GM19395 (cell line): ENCODE measurements around the gene ALDH4A1.

Experiments
- ATAC-seq: cut with Tn5 transposase; IDR thresholded peaks from one replicate; pipeline ENCODE4 v1.9.1; 2021; ENCODE audit warnings: mild to moderate bottlenecking, moderate library complexity; ENCODE audit not compliant: unreplicated experiment

The ALDH4A1 gene

GRCh38 chr1:18902523-18903290 lies at the start of gene ALDH4A1:
TSS of gene ALDH4A1 (minus strand) at chr1:18902555. CDS start at chr1:18902523, 32 bp downstream.
- ATAC-seq: peak; percentile 98

- peak; percentile 53 for ATAC-seq
Observed at GRCh38 chr1:18951818-18952391, 49.5 kb upstream of the ALDH4A1 start.

GRCh38 chr1:18951416-18951815 lies 49.1 kb upstream of the ALDH4A1 start:
- ATAC-seq: no peak

- no peak for ATAC-seq
Observed at GRCh38 chr1:18950401-18951026, 48.2 kb upstream of the ALDH4A1 start.

GRCh38 chr1:18949686-18950400 lies 47.5 kb upstream of the ALDH4A1 start:
- ATAC-seq: no peak

GRCh38 chr1:18948913-18949685 lies 46.7 kb upstream of the ALDH4A1 start:
- ATAC-seq: no peak

GRCh38 chr1:18948048-18948912 lies 45.9 kb upstream of the ALDH4A1 start:
- ATAC-seq: no peak

- ATAC-seq: no peak
Observed at GRCh38 chr1:18947570-18947969, 45.2 kb upstream of the ALDH4A1 start.

GRCh38 chr1:18946550-18947381 lies 44.4 kb upstream of the ALDH4A1 start:
- no peak for ATAC-seq

- ATAC-seq: no peak
Observed at GRCh38 chr1:18945401-18945849, 43.1 kb upstream of the ALDH4A1 start.

- ATAC-seq: no peak
Observed at GRCh38 chr1:18944810-18945209, 42.5 kb upstream of the ALDH4A1 start.

GRCh38 chr1:18943914-18944572 lies 41.7 kb upstream of the ALDH4A1 start:
- ATAC-seq: no peak

GRCh38 chr1:18943162-18943561 lies 40.8 kb upstream of the ALDH4A1 start:
- ATAC-seq: no peak

- no peak for ATAC-seq
Observed at GRCh38 chr1:18942340-18942739, 40.0 kb upstream of the ALDH4A1 start.

- no peak for ATAC-seq
Observed at GRCh38 chr1:18941221-18942141, 39.1 kb upstream of the ALDH4A1 start.

GRCh38 chr1:18940303-18941020 lies 38.1 kb upstream of the ALDH4A1 start:
- ATAC-seq: no peak
